Vagina (tissue), 2 donors: ENCODE data around the gene FCER2. TPM values are rescaled to one million over a fixed set of nuclear protein-coding genes. Genes with fewer than 3 reads are reported as not detected.
"Not testable (repeated sequence)": the region's sequence is repeated elsewhere in the genome, so short reads cannot be mapped to it uniquely, and the experiment has no call there.

Experiments used
- DNase-seq, 2 donors: peaks; one replicate each; pipeline ENCODE4 v3.0.0-alpha.2; 2017; ENCODE audit errors: extremely low spot score in 2 of 2
- H3K27ac ChIP-seq: fragments of 200-600 bp; sonication (generic); one replicate; pipeline ENCODE4 v1.5.1; 2019
- H3K27me3 ChIP-seq: fragments of 200-600 bp; sonication (generic); one replicate; pipeline ENCODE4 v1.5.1; 2019
- H3K36me3 ChIP-seq, 2 donors: fragments of 200-600 bp; sonication (generic); one replicate each; pipeline ENCODE4 v1.5.1; 2017 to 2019
- H3K4me1 ChIP-seq: fragments of 200-600 bp; sonication (generic); one replicate; pipeline ENCODE4 v1.5.1; 2019
- H3K4me3 ChIP-seq, 2 donors: fragments of 200-600 bp; sonication (generic); 1 replicate in 1 of 2; 2 replicates in 1 of 2; pipeline ENCODE4 v1.5.1; 2016 to 2019
- H3K9me3 ChIP-seq: fragments of 200-600 bp; sonication (generic); one replicate; pipeline ENCODE4 v1.5.1; 2019
- POLR2A ChIP-seq, 2 donors: fragments of 450-650 bp; IDR thresholded peaks; one replicate each; pipeline ENCODE4 v1.6.1; 2017; ENCODE audit warnings: antibody characterized with exemption in 2 of 2, mild to moderate bottlenecking in 2 of 2, moderate library complexity in 2 of 2
- POLR2AphosphoS5 ChIP-seq, 2 donors: sonication (generic); formaldehyde crosslinking; IDR thresholded peaks; one replicate each; pipeline ENCODE4 v1.9.0; 2017; ENCODE audit warnings: antibody characterized with exemption in 2 of 2, mild to moderate bottlenecking in 2 of 2, low read depth in 1 of 2; ENCODE audit not compliant: insufficient read depth in 1 of 2
- intact Hi-C: fragments of 100-400 bp; cut with DNase I; formaldehyde crosslinking; loops from one replicate; pipeline ENCODE4 v1.15.1; 2023
- total RNA-seq: library from RNA; depleted of rRNA; stranded (reverse); fragments of >200 nt; gene quantifications from one replicate; pipeline ENCODE4 v1.2.3, GENCODE V29; 2016
- TF ChIP-seq, protein P1 (sequence below), 3 experiments: fragments of 450-650 bp in 2 of 3; fragments of 200-600 bp in 1 of 3; sonication (generic) in 1 of 3; IDR thresholded peaks; one replicate each; pipeline ENCODE4 v1.5.1; 2017 to 2019; ENCODE audit warnings: antibody characterized with exemption in 3 of 3, mild to moderate bottlenecking in 2 of 3, moderate library complexity in 2 of 3

Gene FCER2
- total RNA-seq, 1 donor from 2014 or later: not detected

DNA sequence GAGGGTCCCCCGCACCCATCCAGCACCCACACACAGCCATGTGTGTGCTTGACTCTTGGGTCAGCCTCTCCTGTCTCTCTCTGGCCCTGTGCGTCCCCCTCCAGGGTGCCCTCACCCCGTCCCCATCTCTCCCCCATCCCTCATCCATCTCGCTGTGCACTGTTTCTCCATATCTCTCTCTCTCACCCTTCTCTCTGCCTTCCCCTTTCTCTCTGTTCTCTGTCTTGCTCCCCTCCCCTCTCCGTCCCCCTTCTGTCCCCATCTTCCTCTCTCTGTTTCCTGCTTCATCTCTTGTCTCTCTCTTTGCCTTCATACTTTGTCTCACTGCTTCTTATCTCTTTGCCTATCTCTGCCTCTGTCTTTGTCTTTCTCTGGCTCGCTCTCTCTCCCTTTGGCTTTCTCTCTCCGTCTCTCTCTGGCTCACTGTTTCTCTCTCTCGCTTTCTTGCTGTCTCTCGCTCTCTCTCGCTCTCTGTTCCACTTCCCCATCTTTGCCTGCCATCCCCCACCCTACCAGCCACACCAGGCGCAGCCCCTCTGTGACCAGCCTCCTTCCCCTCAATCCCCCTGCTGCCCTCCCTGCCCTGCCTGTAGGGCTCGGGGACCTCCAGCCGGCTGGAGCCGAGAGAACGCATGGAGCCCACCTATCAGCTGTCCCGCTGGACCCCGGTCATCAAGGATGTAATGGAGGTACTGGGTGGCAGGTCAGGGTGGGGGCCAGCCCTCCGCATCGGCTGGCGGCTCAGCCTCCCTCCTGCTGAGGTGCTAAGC lies 56.1 kb downstream of the FCER2 start:
- no peak overlapping the region for H3K27ac ChIP-seq
- H3K4me1 ChIP-seq: no peaks in the 10 kb centered on the region
- intact Hi-C loops: no loop called here
- H3K27me3 ChIP-seq: no peaks in the 10 kb centered on the region
- H3K4me3 ChIP-seq: no peak overlapping the region
- H3K9me3 ChIP-seq: no peaks in the 10 kb centered on the region
- DNase-seq: no peak
- H3K36me3 ChIP-seq: no peaks in the 10 kb centered on the region
- TF ChIP-seq POLR2AphosphoS5 (IDR thresholded peaks at IDR 0.05; ENCODE audit: insufficient read depth in 1 of 2, low read depth in 1 of 2) (no peak), POLR2A (IDR thresholded peaks at IDR 0.05) (no peak)
- TF ChIP-seq, protein P1, sequence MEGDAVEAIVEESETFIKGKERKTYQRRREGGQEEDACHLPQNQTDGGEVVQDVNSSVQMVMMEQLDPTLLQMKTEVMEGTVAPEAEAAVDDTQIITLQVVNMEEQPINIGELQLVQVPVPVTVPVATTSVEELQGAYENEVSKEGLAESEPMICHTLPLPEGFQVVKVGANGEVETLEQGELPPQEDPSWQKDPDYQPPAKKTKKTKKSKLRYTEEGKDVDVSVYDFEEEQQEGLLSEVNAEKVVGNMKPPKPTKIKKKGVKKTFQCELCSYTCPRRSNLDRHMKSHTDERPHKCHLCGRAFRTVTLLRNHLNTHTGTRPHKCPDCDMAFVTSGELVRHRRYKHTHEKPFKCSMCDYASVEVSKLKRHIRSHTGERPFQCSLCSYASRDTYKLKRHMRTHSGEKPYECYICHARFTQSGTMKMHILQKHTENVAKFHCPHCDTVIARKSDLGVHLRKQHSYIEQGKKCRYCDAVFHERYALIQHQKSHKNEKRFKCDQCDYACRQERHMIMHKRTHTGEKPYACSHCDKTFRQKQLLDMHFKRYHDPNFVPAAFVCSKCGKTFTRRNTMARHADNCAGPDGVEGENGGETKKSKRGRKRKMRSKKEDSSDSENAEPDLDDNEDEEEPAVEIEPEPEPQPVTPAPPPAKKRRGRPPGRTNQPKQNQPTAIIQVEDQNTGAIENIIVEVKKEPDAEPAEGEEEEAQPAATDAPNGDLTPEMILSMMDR (IDR thresholded peaks at IDR 0.05): no peak

DNA sequence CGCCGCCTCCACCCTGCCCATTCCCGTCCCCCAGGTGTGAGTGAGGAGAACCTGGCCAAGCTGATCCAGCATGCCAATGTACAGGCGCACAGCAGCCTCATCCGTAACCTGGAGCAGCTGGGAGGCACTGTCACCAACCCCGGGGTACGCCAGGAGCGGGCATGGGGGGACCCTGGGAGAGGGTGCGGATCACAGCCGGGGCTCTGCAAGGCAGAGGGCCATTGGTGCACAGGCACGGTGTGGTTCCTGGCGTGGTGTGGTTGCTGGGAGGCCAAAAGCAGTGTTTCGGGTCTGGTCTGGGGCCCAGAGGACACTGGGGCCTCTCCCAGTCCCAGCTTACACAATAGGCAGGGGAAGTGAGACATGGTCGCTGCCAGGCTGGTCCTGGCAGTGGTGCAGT lies 56.8 kb downstream of the FCER2 start:
- no peaks in the 10 kb centered on the region for H3K27me3 ChIP-seq
- no peak overlapping the region for H3K27ac ChIP-seq
- intact Hi-C loops: no loop called here
- no peak for DNase-seq
- no peaks in the 10 kb centered on the region for H3K36me3 ChIP-seq
- no peaks in the 10 kb centered on the region for H3K9me3 ChIP-seq
- H3K4me1 ChIP-seq: no peaks in the 10 kb centered on the region
- TF ChIP-seq, protein P1 (IDR thresholded peaks at IDR 0.05): no peak
- TF ChIP-seq POLR2A (IDR thresholded peaks at IDR 0.05) (no peak), POLR2AphosphoS5 (IDR thresholded peaks at IDR 0.05; ENCODE audit: insufficient read depth in 1 of 2, low read depth in 1 of 2) (no peak)
- no peak overlapping the region for H3K4me3 ChIP-seq

DNA sequence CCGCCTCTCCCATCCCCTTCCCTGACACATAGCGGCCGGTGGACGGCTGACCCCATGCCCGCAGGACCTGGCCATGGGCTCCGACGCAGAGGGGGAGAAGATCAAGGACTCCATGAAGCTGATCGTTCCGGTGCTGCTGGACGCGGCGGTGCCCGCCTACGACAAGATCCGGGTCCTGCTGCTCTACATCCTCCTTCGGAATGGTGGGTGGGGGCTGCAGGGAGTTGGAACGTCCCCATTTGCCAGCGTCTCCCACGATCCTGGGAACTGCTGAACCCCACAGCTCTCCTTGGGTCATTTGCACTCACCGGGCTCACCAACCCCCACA lies 57.4 kb downstream of the FCER2 start:
- H3K27ac ChIP-seq: no peak overlapping the region
- H3K36me3 ChIP-seq: no peaks in the 10 kb centered on the region
- TF ChIP-seq POLR2A (IDR thresholded peaks at IDR 0.05): no peak
- TF ChIP-seq POLR2AphosphoS5 (IDR thresholded peaks at IDR 0.05; ENCODE audit: insufficient read depth in 1 of 2, low read depth in 1 of 2): no peak
- TF ChIP-seq, protein P1 (IDR thresholded peaks at IDR 0.05): no peak
- no peak overlapping the region for H3K4me3 ChIP-seq
- no peaks in the 10 kb centered on the region for H3K27me3 ChIP-seq
- no peaks in the 10 kb centered on the region for H3K4me1 ChIP-seq
- intact Hi-C loops: no loop called here
- no peak for DNase-seq
- H3K9me3 ChIP-seq: no peaks in the 10 kb centered on the region

DNA sequence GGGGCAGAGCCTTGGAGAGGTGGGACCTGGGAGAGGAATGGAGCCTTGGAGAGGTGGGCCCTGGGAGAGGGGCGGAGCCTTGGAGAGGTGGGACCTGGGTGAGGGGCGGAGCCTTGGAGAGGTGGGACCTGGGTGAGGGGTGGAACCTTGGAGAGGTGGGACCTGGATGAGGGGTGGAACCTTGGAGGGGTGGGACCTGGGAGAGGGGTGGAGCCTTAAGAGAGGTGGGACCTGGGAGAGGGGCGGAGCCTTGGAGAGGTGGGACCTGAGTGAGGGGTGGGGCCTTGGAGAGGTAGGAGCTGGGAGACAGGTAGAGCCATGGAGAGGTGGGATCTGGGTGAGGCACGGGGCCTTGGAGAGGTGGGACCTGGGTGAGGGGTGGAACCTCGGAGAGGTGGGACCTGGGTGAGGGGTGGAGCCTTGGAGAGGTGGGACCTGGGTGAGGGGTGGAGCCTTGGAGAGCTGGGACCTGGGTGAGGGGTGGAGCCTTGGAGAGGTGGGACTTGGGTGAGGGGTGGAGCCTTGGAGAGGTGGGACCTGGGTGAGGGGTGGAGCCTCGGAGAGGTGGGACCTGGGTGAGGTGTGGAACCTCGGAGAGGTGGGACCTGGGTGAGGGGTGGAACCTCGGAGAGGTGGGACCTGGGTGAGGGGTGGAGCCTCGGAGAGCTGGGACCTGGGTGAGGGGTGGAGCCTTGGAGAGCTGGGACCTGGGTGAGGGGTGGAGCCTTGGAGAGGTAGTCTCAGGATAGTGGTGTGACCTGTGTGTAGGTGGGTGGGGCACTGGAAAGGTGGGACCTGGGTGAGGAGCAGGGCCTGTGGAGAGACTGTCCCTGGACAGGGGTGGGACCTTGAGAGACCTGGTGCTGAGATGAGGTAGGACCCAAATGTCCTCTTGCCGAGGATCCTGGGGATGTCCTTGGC lies 58.0 kb downstream of the FCER2 start:
- H3K4me1 ChIP-seq, H3K9me3 ChIP-seq, H3K27ac ChIP-seq, H3K4me3 ChIP-seq, intact Hi-C loops, H3K36me3 ChIP-seq, H3K27me3 ChIP-seq, DNase-seq: not testable (repeated sequence)

DNA sequence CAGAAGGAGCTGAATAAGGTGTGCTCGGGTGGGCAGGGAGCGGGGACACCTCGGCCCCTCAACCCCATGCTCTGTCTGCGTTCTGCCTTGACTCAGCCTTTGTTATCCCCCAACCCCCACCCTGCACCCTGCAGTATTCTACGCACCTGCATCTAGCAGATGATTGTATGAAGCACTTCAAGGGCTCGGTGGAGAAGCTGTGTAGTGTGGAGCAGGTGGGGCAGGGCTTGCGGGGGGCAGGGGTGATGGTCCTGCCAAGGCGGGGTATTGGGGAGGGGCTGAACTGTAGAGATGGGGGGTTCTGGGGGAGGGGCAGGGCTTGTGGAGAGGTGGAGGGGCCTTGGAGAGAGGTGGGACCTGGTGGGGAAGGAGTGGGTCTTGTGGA lies 58.9 kb downstream of the FCER2 start:
- DNase-seq: no peak
- H3K4me1 ChIP-seq: no peaks in the 10 kb centered on the region
- H3K27ac ChIP-seq: no peak overlapping the region
- TF ChIP-seq POLR2A (IDR thresholded peaks at IDR 0.05) (no peak), POLR2AphosphoS5 (IDR thresholded peaks at IDR 0.05; ENCODE audit: insufficient read depth in 1 of 2, low read depth in 1 of 2) (no peak)
- TF ChIP-seq, protein P1 (IDR thresholded peaks at IDR 0.05): no peak
- H3K27me3 ChIP-seq: peaks cover under 1% of the 10 kb centered on the region
- no peaks in the 10 kb centered on the region for H3K9me3 ChIP-seq
- H3K36me3 ChIP-seq: no peaks in the 10 kb centered on the region
- no peak overlapping the region for H3K4me3 ChIP-seq
- intact Hi-C loops: no loop called here
